HuH-7.5 (cell line): ENCODE data around the gene TGFA.

ENCODE experiments used
- DNase-seq: peaks from one replicate; pipeline ENCODE4 v3.0.0; 2011; ENCODE audit warnings: low spot score

TGFA gene

GRCh38 chr2:70552501-70553333 is 909 bp downstream of the TGFA start:
- DNase-seq = no peak

DNA sequence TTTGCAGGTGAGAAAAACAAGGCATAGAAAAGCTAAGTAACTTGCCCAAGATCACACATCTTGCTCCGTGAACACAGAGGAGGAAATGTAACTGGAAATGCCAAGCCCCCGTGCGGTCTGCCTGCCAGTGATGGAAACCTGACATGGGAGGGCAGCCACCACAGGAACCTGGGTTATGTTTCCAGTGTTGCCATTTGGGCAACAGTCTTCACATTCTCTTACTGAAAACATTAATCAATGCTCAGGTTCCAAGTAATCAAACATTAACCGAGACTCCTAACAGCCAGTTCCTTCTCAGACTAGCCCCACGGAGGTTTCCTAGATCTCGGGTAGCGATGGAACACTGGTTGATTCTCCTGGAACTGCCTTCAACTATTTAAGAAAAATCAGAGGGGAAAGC is 2.5 kb downstream of the TGFA start:
- DNase-seq = no peak

GRCh38 chr2:70549962-70550361 is 3.7 kb downstream of the TGFA start:
- DNase-seq = no peak

DNA sequence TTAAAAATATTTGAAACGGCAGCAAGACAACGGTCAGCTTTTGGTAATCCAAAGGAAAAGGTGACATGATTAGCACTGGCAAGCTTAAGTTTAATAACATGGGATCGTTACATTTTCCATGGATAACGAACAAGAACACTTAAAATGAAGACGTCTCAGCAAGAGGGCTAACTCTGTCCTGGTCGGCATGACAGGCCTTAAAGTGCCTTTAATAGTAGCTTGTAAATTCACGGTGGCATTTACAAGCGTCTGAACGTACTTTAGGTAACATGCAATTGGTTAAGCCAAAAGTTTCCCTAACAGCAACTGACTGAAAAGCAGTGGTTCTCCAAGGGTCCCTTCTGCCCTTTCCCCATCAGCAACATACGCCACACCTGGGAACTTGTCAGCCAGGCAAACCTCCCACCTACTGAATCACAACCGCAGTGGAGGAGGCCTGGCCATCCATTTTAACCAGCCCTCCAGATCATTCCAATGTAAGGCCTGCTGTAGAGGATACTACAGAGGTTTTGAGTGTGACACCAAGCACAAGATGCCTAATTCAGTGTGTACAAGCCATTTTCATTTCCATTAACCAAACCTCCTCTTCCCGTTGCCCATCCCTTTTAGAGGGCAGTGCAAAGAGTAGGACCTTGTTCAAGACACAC is 4.4 kb downstream of the TGFA start:
- DNase-seq = no peak

- no peak for DNase-seq
These were observed 5.4 kb downstream of the TGFA start for GRCh38 chr2:70548233-70548632.

DNA sequence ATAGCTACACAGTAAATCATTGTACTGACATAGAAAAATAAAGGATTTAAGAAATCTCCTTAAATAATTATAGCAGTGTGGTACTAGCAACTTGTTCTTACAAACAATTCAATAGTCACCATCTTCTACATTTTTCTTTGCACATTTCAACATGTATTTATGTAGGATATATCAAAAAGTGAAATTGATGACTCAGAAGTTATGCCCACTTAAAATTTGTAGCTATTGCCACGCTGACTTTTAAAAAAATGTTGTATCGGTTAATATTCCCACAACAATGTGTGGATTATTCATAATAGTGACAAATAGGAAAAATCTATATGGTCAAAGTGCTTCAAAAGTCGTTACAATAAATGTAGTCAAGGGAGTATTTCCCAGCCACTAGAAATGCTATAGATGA is 6.7 kb downstream of the TGFA start:
- no peak for DNase-seq

- no peak for DNase-seq
These were observed 7.2 kb downstream of the TGFA start for GRCh38 chr2:70546376-70546775.

DNA sequence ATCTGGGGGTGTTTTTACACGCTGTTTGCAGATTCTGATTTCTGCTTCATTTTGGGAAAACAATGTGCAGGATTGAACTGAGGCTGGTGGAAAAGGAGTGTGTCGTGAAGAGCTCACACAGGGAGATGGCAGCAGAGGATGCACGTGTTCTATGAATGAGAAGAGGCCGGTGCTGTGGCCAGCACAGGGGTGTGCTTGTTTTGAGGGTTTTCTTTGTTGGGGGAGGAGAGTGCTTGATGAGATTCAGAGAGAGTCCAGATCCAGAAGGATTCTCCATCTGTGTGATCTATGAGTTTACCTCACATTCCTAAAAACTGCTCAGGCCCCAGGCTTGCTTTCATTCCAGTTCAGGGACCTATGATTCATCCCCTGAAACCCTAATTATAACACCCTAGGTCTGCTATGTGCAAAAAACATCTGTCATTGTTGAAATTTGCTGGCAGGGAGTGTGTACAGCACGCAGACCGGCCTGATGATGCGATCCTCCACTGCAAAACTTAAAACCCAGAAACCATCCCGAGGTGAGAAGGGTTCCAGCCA is 12.1 kb downstream of the TGFA start:
- DNase-seq = no peak

GRCh38 chr2:70537840-70538239 is 15.8 kb downstream of the TGFA start:
- no peak for DNase-seq

DNA sequence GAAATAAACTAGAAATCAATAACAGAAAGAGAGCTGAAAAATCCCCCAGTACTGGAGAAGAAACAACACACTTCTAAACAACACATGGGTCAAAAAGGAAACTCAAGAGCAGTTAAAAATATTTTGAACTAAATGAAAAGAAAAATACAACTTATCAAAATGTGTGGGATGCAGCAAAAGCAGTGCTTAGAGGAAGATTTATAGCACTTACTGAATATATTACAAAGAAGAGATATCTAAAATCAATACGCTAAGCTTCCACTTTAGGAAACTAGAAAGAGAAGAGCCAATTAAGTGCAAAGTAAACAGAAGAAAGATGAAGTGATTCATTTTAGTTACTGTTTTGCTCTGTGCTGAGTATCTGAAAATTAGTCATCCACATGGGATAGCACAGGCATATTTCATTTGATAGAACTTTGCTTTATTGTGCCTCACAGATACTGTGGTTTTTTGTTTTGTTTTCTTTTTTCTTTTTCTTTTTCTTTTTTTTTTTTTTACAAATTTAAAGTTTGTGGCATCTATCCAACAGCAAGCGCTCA is 17.0 kb downstream of the TGFA start:
- DNase-seq = no peak

GRCh38 chr2:70535573-70535972 is 18.1 kb downstream of the TGFA start:
- DNase-seq = no peak

DNA sequence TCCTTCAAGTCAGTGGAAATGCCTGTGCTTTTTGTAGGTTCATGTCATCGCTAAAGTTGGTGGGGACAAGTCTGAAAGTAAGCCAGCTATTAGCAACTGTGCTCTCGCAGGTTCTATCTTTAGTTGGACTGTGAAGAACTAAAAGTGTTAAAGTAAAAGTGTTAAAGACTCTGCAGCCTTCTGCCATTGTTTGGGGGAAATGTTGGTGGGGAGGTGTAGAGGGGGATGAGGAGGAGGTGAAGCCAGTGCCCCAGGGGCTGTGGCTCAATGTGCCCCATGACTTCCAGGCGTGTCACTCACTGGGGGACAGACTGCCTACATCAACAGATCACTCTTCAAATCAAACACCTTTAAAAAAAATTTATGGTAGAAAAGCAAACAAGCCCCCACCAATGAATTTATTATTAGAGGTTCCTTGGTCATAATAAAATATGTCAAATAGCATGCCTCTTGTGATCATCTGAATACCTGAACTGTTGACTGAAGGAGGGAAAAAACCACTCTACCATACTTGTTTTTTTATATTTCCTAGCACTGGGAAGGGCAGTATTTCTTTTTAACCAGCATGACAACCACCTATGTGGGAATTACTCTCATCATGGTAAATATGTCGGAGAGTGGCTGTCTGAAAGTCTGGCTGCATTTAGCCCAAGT is 19.3 kb downstream of the TGFA start:
- no peak for DNase-seq

- no peak for DNase-seq
These were observed 21.2 kb downstream of the TGFA start for GRCh38 chr2:70532244-70532935.

GRCh38 chr2:70531419-70532086 is 22.1 kb downstream of the TGFA start:
- DNase-seq = no peak

DNA sequence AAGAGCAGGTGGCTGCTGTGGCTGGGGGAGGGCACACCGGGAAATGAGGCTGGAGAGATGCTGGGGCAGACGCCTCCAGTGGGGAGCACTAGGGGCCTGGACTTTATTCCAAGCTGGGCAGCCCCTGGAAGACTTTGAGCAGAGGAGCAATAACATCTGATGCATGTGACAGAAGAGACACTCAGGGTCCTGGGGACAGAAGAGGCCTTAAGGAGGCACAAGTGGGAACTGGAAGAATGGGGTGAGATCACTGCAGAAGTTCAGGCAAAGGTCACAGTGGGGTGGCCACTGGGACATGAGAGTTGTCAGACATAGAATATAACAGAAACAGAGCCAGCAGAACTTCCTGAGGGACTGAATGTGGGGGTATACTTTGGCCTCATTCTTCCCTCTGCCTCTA is 24.0 kb downstream of the TGFA start:
- DNase-seq = no peak

DNA sequence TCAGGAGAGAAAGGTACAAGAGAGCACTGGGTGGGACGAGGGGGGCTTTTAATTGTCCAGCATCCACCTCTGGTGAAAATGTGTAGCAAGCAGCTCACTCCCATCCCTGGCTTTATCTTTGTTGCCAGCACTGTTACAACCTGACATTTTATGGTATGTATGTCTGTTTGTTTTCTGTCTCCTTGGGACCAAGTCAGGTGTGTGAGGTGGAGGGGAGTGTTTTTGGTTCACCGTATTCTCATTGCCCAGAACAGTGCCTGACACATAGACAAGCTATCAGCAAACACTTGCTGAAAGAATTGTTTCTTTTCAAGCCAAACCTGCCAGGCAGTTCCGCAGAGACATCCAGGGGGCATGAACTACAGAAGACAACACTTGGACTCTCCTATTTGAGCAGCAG is 24.7 kb downstream of the TGFA start:
- DNase-seq = no peak

- no peak for DNase-seq
These were observed 25.4 kb downstream of the TGFA start for GRCh38 chr2:70528276-70528675.

DNA sequence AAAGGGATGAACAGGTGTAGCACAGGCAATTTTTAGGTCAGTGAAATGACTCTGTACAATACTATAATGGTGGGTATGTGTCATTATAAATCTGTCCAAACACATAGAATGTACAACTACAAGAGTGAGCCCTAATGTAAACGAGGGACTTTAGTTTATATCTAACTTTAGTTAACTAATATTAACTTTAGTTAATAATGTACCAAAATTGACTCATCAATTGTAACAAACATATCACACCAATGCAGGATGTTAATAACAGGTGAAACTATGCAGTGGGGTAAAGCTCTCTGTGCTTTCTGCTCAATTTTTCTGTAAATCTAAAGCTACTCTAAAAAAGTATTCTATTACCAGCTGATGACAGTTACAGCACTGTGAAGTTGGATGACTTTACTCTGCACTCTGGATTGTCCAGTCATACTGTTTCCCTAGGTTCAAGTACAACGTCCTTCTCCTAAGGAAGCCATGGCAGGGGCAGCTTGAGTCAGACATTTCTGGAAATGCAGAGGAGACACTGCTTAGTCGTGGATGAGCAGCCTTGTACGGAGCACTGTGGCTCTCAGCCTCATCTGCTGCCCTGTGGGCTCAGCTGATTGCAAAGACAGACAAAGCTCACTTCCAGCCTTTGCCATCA is 26.1 kb downstream of the TGFA start:
- no peak for DNase-seq

GRCh38 chr2:70526126-70526525 is 27.5 kb downstream of the TGFA start:
- no peak for DNase-seq

DNA sequence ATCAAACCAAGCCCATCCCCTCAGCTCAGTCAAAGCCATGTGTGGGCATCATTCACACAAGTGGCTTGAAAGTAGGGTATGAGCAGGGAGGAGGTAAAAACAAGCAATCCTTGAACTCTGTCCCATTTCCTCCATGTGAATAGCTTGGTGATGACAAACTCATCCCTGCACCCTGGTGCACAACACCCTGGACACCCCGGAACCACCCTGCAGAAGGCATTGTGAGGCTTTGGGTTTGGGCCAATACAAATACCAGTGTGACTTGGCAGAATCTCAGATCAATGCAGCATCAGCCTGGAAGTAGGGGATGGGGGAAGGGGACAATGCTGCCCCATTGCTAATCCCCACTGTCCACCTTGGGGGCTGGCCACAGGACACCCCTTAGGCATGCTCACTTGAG is 28.6 kb downstream of the TGFA start:
- DNase-seq = no peak
